Lower lobe of right lung (tissue), 2 donors: ENCODE data around the gene MCF2L. TPM values are rescaled to one million over a fixed set of nuclear protein-coding genes. Genes with fewer than 3 reads are reported as not detected.

Source experiments
- ATAC-seq, 2 donors: fragments of 200-7000 bp; cut with Tn5 transposase; one replicate each; pipeline ENCODE4 v1.9.1; 2020 to 2022; ENCODE audit warnings: mild to moderate bottlenecking in 2 of 2, moderate library complexity in 2 of 2
- DNase-seq: peaks from one replicate; pipeline ENCODE4 v3.0.0-alpha.2; 2020
- H3K27ac ChIP-seq: fragments of 200-600 bp; one replicate; pipeline ENCODE4 v1.8.0; 2022
- H3K27me3 ChIP-seq: fragments of 200-600 bp; one replicate; pipeline ENCODE4 v1.8.0; 2022; ENCODE audit warnings: low read depth
- H3K36me3 ChIP-seq: fragments of 200-600 bp; one replicate; pipeline ENCODE4 v1.8.0; 2022; ENCODE audit warnings: mild to moderate bottlenecking
- H3K4me1 ChIP-seq: fragments of 200-600 bp; one replicate; pipeline ENCODE4 v1.8.0; 2022
- H3K4me3 ChIP-seq: fragments of 200-600 bp; one replicate; pipeline ENCODE4 v1.8.0; 2022; ENCODE audit warnings: mild to moderate bottlenecking
- H3K9me3 ChIP-seq: fragments of 200-600 bp; one replicate; pipeline ENCODE4 v1.8.0; 2022
- CTCF ChIP-seq: fragments of 200-600 bp; IDR thresholded peaks from one replicate; pipeline ENCODE4 v1.8.0; 2022; ENCODE audit warnings: antibody characterized with exemption, mild to moderate bottlenecking
- intact Hi-C: fragments of 100-400 bp; cut with DNase I; formaldehyde crosslinking; loops from one replicate; pipeline ENCODE4 v1.11.0; 2022
- total RNA-seq: library from RNA; stranded (reverse); fragmentation: NEBNext Ultra II Directional; extraction: Animal tissue kit (Norgen Biotek cat#: 25700); gene quantifications from one replicate; pipeline ENCODE4 v1.2.1, GENCODE V29; 2021
- donor health status: DM: no; HTN: yes; CAD: no; lungs with severe emphysema.

Gene MCF2L
- total RNA-seq, 1 donor from 2014 or later = 42.4 TPM

- Histone ChIP-seq H3K27me3 (no peaks in the 10 kb centered on the region), H3K9me3 (no peaks in the 10 kb centered on the region), H3K4me1 (no peaks in the 10 kb centered on the region), H3K4me3 (no peak overlapping the region), H3K27ac (no peak overlapping the region), H3K36me3 (peaks cover 9% of the 10 kb centered on the region)
- TF ChIP-seq CTCF = no peak
- ATAC-seq = no peak
- DNase-seq = no peak
- intact Hi-C loops = no loop called here
These were observed 47.7 kb downstream of the MCF2L start for GRCh38 chr13:113016526-113017295.

- intact Hi-C loops = no loop called here
- H3K4me1 ChIP-seq = no peaks in the 10 kb centered on the region
- peaks cover 9% of the 10 kb centered on the region for H3K36me3 ChIP-seq
- no peak for TF ChIP-seq CTCF
- H3K9me3 ChIP-seq = no peaks in the 10 kb centered on the region
- H3K4me3 ChIP-seq = no peak overlapping the region
- no peaks in the 10 kb centered on the region for H3K27me3 ChIP-seq
- H3K27ac ChIP-seq = no peak overlapping the region
- ATAC-seq (no peak), DNase-seq (no peak)
These were observed 48.6 kb downstream of the MCF2L start for GRCh38 chr13:113017506-113018215.

GRCh38 chr13:113018676-113019465 lies 49.9 kb downstream of the MCF2L start:
- Histone ChIP-seq H3K36me3 (peaks cover 9% of the 10 kb centered on the region), H3K27me3 (no peaks in the 10 kb centered on the region), H3K4me3 (no peak overlapping the region), H3K4me1 (no peaks in the 10 kb centered on the region), H3K27ac (no peak overlapping the region), H3K9me3 (no peaks in the 10 kb centered on the region)
- intact Hi-C loops = no loop called here
- TF ChIP-seq CTCF = no peak
- DNase-seq = no peak
- ATAC-seq = no peak

- no peak for TF ChIP-seq CTCF
- intact Hi-C loops = no loop called here
- no peak overlapping the region for H3K27ac ChIP-seq
- no peaks in the 10 kb centered on the region for H3K27me3 ChIP-seq
- ATAC-seq = no peak
- H3K36me3 ChIP-seq = peaks cover 9% of the 10 kb centered on the region
- no peaks in the 10 kb centered on the region for H3K9me3 ChIP-seq
- H3K4me1 ChIP-seq = no peaks in the 10 kb centered on the region
- no peak overlapping the region for H3K4me3 ChIP-seq
- DNase-seq = no peak
These were observed 51.5 kb downstream of the MCF2L start for GRCh38 chr13:113020323-113021080.

GRCh38 chr13:113021391-113021790 lies 52.4 kb downstream of the MCF2L start:
- intact Hi-C loops = no loop called here
- ATAC-seq = no peak
- no peak overlapping the region for H3K4me3 ChIP-seq
- no peak overlapping the region for H3K27ac ChIP-seq
- no peaks in the 10 kb centered on the region for H3K27me3 ChIP-seq
- H3K36me3 ChIP-seq = peaks cover 5% of the 10 kb centered on the region
- H3K9me3 ChIP-seq = no peaks in the 10 kb centered on the region
- no peak for DNase-seq
- H3K4me1 ChIP-seq = no peaks in the 10 kb centered on the region
- TF ChIP-seq CTCF = no peak
